ENCODE data around the gene CRYBG1.

DNA sequence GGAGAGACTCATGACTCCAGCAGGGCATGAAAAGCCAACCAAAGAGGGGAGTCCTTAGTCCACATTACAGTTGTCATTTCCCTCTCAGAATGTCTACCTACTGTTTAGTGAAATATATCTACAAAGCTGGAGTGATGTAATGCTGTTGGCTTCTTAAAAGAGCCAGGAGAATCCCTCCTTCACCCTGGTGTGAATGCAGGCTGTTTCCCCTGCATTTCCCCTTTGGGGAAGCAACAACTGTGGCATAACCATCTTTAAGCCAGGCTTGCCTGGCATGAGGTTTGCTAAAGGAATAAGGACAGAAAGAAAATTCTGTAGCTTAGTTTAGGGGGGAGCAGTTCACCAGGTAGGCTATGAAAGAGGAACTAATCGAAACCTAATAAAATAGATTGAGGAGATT, 129.5 kb downstream of the CRYBG1 start:
- TF ChIP-seq, protein P1, sequence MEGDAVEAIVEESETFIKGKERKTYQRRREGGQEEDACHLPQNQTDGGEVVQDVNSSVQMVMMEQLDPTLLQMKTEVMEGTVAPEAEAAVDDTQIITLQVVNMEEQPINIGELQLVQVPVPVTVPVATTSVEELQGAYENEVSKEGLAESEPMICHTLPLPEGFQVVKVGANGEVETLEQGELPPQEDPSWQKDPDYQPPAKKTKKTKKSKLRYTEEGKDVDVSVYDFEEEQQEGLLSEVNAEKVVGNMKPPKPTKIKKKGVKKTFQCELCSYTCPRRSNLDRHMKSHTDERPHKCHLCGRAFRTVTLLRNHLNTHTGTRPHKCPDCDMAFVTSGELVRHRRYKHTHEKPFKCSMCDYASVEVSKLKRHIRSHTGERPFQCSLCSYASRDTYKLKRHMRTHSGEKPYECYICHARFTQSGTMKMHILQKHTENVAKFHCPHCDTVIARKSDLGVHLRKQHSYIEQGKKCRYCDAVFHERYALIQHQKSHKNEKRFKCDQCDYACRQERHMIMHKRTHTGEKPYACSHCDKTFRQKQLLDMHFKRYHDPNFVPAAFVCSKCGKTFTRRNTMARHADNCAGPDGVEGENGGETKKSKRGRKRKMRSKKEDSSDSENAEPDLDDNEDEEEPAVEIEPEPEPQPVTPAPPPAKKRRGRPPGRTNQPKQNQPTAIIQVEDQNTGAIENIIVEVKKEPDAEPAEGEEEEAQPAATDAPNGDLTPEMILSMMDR (IDR thresholded peaks at IDR 0.05), result no peak
- TF ChIP-seq, protein P2, sequence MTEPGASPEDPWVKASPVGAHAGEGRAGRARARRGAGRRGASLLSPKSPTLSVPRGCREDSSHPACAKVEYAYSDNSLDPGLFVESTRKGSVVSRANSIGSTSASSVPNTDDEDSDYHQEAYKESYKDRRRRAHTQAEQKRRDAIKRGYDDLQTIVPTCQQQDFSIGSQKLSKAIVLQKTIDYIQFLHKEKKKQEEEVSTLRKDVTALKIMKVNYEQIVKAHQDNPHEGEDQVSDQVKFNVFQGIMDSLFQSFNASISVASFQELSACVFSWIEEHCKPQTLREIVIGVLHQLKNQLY (CRISPR knock-in tag; IDR thresholded peaks at IDR 0.05), result no peak
- TF ChIP-seq, protein P3, sequence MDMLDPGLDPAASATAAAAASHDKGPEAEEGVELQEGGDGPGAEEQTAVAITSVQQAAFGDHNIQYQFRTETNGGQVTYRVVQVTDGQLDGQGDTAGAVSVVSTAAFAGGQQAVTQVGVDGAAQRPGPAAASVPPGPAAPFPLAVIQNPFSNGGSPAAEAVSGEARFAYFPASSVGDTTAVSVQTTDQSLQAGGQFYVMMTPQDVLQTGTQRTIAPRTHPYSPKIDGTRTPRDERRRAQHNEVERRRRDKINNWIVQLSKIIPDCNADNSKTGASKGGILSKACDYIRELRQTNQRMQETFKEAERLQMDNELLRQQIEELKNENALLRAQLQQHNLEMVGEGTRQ (CRISPR knock-in tag; IDR thresholded peaks at IDR 0.05), result no peak
- no peak for TF ChIP-seq TEAD1 (CRISPR knock-in tag; IDR thresholded peaks at IDR 0.05)
- no peak for TF ChIP-seq NFYB (CRISPR knock-in tag; conservative IDR thresholded peaks at IDR 0.05; ENCODE audit: low read depth)
- TF ChIP-seq ESRRA (CRISPR knock-in tag; IDR thresholded peaks at IDR 0.05; ENCODE audit: borderline replicate concordance), result no peak
- TF ChIP-seq, protein P4, sequence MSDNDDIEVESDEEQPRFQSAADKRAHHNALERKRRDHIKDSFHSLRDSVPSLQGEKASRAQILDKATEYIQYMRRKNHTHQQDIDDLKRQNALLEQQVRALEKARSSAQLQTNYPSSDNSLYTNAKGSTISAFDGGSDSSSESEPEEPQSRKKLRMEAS (CRISPR knock-in tag; IDR thresholded peaks at IDR 0.05), result no peak
- no peak for TF ChIP-seq FOXP1 (CRISPR knock-in tag; IDR thresholded peaks at IDR 0.05; ENCODE audit: borderline replicate concordance)

Measured in WTC11 (cell line).